Left ventricle myocardium inferior (tissue), 1 donor: ENCODE results near the gene TAB2. TPM values are rescaled to one million over a fixed set of nuclear protein-coding genes. Genes with fewer than 3 reads are reported as not detected.

ENCODE experiments used
- DNase-seq: peaks from one replicate; pipeline ENCODE4 v3.0.0-alpha.2; 2020
- H3K27ac ChIP-seq: fragments of 200-600 bp; replicated peaks from 2 replicates; pipeline ENCODE4 v1.8.0; 2021
- H3K27me3 ChIP-seq: fragments of 200-600 bp; 2 replicates; pipeline ENCODE4 v1.8.0; 2021; ENCODE audit warnings: low read depth
- H3K36me3 ChIP-seq: fragments of 200-600 bp; 2 replicates; pipeline ENCODE4 v1.8.0; 2021
- H3K4me1 ChIP-seq: fragments of 200-600 bp; 2 replicates; pipeline ENCODE4 v1.8.0; 2021
- H3K4me3 ChIP-seq: fragments of 200-600 bp; 2 replicates; pipeline ENCODE4 v1.8.0; 2021; ENCODE audit warnings: mild to moderate bottlenecking, moderate library complexity
- H3K9me3 ChIP-seq: fragments of 200-600 bp; replicated peaks from 2 replicates; pipeline ENCODE4 v1.8.0; 2021
- intact Hi-C: fragments of 100-400 bp; cut with micrococcal nuclease; formaldehyde crosslinking; loops from one replicate; pipeline ENCODE4 v1.11.0; 2022
- total RNA-seq: library from RNA; stranded (reverse); fragmentation: NEBNext Ultra II Directional; extraction: Animal tissue kit (Norgen Biotek cat#: 25700); gene quantifications from one replicate; pipeline ENCODE4 v1.2.1, GENCODE V29; 2021
- TF ChIP-seq, protein P1 (sequence below): fragments of 200-600 bp; IDR thresholded peaks from 2 replicates; pipeline ENCODE4 v1.8.0; 2021; ENCODE audit warnings: antibody characterized with exemption, mild to moderate bottlenecking, borderline replicate concordance
- donor health status: DM: no; HTN: yes; CAD: no; lungs with severe emphysema.

Gene TAB2
- total RNA-seq, 1 donor from 2014 or later, result 56.7 TPM

GRCh38 chr6:149446791-149447376 is 129.4 kb downstream of the TAB2 start:
- DNase-seq, result no peak
- TF ChIP-seq, protein P1, sequence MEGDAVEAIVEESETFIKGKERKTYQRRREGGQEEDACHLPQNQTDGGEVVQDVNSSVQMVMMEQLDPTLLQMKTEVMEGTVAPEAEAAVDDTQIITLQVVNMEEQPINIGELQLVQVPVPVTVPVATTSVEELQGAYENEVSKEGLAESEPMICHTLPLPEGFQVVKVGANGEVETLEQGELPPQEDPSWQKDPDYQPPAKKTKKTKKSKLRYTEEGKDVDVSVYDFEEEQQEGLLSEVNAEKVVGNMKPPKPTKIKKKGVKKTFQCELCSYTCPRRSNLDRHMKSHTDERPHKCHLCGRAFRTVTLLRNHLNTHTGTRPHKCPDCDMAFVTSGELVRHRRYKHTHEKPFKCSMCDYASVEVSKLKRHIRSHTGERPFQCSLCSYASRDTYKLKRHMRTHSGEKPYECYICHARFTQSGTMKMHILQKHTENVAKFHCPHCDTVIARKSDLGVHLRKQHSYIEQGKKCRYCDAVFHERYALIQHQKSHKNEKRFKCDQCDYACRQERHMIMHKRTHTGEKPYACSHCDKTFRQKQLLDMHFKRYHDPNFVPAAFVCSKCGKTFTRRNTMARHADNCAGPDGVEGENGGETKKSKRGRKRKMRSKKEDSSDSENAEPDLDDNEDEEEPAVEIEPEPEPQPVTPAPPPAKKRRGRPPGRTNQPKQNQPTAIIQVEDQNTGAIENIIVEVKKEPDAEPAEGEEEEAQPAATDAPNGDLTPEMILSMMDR, result no peak
- intact Hi-C loops, result no loop called here
- H3K27me3 ChIP-seq, result peaks cover 62% of the 10 kb centered on the region
- H3K9me3 ChIP-seq, result no peaks in the 10 kb centered on the region
- H3K4me3 ChIP-seq, result no peak overlapping the region
- H3K36me3 ChIP-seq, result no peaks in the 10 kb centered on the region
- H3K27ac ChIP-seq, result no peak overlapping the region
- peaks cover 24% of the 10 kb centered on the region for H3K4me1 ChIP-seq

DNA sequence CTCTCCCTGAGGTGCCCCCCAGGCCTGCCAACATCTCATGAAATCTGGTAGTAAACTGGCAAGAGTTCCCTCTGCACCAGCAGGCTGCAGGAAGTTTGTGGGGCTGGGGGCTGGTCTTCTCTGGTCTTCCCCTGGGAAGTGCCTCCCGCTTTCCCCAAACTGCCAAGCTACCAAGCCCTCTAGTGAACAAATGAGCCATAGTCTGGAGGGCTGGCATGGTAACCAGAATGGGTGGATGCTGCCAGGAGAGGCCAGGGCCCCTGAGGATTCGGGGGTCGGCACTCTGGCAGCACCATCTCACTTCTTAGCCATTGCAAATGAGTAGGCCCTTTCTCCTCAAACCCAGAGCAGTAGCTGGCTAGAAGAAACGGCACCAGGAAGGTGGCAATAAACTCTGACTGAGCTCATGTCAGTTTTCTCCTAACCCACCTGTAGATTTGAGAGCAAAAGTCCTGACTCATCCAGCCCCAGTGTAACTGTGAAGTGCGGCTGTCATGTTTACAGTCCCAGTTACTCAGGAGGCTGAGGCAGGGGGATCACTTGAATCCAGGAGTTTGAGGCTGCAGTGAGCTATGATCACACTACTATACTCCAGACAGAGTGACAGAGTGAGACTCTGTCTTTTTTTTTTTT is 131.4 kb downstream of the TAB2 start:
- Histone ChIP-seq H3K9me3 (no peaks in the 10 kb centered on the region), H3K4me3 (no peak overlapping the region), H3K4me1 (peaks cover 44% of the 10 kb centered on the region), H3K27ac (no peak overlapping the region), H3K27me3 (peaks cover 59% of the 10 kb centered on the region), H3K36me3 (no peaks in the 10 kb centered on the region)
- TF ChIP-seq, protein P1, result no peak
- intact Hi-C loops, result no loop called here
- no peak for DNase-seq

- intact Hi-C loops, result loop anchor here (5.0 kb wide), 1 partner anchor 67 kb away; no protein-coding TSS in a partner anchor
- Histone ChIP-seq H3K36me3 (no peaks in the 10 kb centered on the region), H3K27me3 (peaks cover 59% of the 10 kb centered on the region), H3K27ac (no peak overlapping the region), H3K4me3 (peak overlapping the region; percentile 69), H3K4me1 (peaks cover 51% of the 10 kb centered on the region), H3K9me3 (no peaks in the 10 kb centered on the region)
- TF ChIP-seq, protein P1, result no peak
- no peak for DNase-seq
Measured at GRCh38 chr6:149449831-149450678, 132.5 kb downstream of the TAB2 start.

DNA sequence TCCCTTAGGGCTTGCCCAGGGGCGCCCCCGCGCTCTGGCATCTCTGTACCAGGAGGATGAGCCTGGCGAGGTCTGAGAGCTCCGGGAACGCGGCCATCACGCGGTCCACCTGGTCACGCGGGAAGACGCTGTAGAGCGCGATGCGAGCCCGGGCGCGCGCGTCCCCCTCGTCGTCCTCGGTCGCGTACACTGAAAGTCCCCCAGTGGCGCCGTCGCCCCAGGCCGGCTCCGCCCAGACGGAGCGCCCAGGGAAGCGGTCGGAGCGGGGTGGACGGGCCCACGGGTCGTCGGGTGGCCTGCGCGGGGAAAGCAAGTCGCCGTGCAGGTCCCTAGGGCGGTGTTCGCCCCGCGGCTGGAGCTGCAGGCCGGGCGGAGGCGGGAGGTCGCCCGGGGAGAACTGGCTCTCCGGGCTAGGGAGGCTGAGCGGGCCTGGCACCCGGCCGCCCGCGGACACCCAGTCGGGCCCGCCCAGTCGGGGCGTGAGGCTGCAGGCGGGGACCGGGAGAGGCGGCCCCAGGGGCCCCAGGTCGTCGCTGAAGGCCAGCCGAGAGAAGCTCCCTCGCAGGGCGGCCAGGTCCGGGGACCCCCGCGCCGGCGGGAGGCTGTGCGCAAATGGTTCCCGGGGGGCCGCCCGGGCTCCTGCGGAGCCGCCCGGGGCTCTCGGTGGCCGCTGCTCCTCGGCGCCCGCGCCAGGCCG is 133.3 kb downstream of the TAB2 start:
- Histone ChIP-seq H3K4me1 (peaks cover 57% of the 10 kb centered on the region), H3K27me3 (peaks cover 54% of the 10 kb centered on the region)
- intact Hi-C loops, result loop anchor here (5.0 kb wide), 1 partner anchor 66 kb away; no protein-coding TSS in a partner anchor

More for the DNA sequence above, 133.3 kb downstream of the TAB2 start:
- TF ChIP-seq, protein P1, result no peak
- Histone ChIP-seq H3K9me3 (no peaks in the 10 kb centered on the region), H3K36me3 (no peaks in the 10 kb centered on the region), H3K27ac (peak overlapping the region; percentile 6), H3K4me3 (peak overlapping the region; percentile 69)
- peak; percentile 38 for DNase-seq
